Fibroblast of mammary gland (primary cell): Measurements from ENCODE around the gene MOB1A.

Experiments
- DNase-seq: peaks from one replicate; pipeline ENCODE4 v3.0.0-alpha.2; 2010; ENCODE audit warnings: low read depth
- H3K4me3 ChIP-seq: 2 replicates; pipeline ENCODE4 v1.5.1; 2011; ENCODE audit warnings: low read depth, mild to moderate bottlenecking, low read length, moderate library complexity; ENCODE audit not compliant: control insufficient read depth
- TF ChIP-seq, protein P1 (sequence below): conservative IDR thresholded peaks from 2 replicates; pipeline ENCODE4 v1.5.1; 2011; ENCODE audit warnings: low read depth, low read length, inconsistent platforms; ENCODE audit not compliant: control insufficient read depth, insufficient read depth

The MOB1A gene

DNA sequence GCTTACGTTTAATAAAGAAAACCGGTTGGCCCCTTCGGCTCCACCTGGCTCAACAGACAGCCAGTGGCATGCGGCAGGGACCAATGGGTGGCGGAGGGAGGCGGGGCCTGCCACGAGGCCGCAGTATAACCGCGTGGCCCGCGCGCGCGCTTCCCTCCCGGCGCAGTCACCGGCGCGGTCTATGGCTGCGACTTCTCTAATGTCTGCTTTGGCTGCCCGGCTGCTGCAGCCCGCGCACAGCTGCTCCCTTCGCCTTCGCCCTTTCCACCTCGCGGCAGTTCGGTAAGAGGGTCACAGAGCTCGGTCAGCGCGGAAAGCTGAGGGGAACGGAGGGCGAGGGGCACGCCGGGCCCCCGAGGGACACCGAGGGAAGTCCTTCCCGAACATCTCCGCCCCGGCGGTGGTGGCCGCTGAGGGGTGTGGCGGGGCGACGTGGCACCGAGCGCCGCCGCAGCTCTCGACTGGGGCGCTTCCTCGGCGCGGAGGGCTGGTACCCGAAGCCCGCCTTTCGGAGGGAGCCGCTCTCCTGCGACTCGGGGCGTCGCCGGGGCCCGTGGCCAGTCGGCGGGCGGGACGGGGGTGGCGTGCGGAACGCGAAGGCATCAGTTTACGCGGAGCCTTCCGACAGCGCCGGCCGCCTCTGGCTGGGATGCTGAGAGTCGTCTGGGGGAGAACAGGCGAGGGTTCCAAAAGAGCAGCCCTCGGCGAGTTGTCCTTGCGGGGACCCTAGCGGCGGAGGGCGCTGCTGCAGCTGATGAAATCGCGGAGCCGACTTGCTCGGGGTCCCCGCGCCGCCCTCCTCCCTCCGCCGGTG is 20.0 kb upstream of the MOB1A start, which contains the start of gene MTHFD2:
Gene MTHFD2, plus strand, starts transcription at position 155 of the 814 bp plus-strand sequence. Its CDS starts 27 bp downstream, at position 182.
- peak; percentile 86 for DNase-seq

DNA sequence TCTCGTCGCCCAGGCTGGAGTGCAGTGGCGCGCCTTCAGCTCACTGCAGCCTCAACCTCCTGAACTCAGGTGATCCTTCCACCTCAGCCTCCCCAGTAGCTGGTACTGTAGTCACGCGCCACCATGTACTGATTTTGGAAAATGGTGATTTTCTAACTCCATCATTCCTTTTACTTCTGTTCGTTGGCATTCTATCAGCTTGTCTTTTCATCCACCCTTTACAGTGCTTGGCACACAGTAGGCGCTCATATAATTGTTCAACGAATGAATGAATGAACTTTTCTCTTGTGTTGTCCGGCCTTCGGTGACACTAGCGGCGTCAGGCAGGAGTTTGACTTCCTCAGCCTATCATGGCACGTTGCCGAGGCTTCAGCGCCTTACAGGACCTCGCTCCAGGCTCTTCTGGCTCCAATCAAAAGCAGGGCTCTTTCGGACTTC is 19.4 kb upstream of the MOB1A start:
- TF ChIP-seq, protein P1, sequence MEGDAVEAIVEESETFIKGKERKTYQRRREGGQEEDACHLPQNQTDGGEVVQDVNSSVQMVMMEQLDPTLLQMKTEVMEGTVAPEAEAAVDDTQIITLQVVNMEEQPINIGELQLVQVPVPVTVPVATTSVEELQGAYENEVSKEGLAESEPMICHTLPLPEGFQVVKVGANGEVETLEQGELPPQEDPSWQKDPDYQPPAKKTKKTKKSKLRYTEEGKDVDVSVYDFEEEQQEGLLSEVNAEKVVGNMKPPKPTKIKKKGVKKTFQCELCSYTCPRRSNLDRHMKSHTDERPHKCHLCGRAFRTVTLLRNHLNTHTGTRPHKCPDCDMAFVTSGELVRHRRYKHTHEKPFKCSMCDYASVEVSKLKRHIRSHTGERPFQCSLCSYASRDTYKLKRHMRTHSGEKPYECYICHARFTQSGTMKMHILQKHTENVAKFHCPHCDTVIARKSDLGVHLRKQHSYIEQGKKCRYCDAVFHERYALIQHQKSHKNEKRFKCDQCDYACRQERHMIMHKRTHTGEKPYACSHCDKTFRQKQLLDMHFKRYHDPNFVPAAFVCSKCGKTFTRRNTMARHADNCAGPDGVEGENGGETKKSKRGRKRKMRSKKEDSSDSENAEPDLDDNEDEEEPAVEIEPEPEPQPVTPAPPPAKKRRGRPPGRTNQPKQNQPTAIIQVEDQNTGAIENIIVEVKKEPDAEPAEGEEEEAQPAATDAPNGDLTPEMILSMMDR = no peak

More for the DNA sequence above, 20.0 kb upstream of the MOB1A start, which contains the start of gene MTHFD2:
- peak within 1 kb of the TSS; percentile 92 for H3K4me3 ChIP-seq
- TF ChIP-seq, protein P1 = peak; percentile 62

DNA sequence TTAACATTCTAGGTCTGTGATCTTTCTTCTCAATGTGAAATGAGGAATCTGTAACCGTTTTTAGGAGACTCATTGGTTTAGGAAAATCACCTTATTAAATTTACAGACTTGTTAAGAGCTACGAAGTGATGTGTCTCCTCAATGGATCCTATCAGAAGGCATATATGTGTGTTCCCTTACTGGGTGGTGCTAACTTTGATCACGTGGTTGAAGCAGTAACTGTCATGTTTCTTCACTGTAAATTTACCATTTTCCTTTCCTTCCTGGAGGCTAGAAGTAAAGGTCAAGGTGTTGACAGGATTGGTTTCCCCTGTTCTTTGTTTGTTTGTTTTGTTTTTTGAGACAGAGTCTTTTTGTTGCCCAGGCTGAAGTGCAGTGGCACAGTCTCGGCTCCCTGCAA is 18.4 kb upstream of the MOB1A start:
- DNase-seq = no peak
- no peak overlapping the region for H3K4me3 ChIP-seq
- TF ChIP-seq, protein P1 = no peak

More for the DNA sequence above, 19.4 kb upstream of the MOB1A start:
- DNase-seq = peak; percentile 97
- peak overlapping the region; percentile 92 for H3K4me3 ChIP-seq

DNA sequence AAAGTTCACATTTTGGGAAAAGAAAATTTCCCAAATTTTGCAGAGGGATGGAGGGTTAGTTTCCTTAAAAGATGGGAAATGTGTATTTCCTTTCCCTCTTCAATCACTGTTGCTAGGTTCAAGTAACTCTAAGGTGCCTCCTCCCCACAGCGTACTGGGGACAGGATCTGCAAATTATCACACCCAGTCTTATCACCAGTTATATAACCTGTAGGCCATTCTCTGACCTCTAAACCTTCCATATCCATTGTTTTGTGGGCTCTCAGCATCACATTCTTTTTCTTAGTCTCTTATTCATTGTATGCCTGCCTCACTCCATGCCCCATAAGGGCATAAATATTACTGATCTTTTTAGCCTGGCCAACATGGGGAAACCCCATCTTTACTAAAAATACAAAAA is 16.1 kb upstream of the MOB1A start:
- H3K4me3 ChIP-seq = no peak overlapping the region
- DNase-seq = no peak
- TF ChIP-seq, protein P1 = no peak

DNA sequence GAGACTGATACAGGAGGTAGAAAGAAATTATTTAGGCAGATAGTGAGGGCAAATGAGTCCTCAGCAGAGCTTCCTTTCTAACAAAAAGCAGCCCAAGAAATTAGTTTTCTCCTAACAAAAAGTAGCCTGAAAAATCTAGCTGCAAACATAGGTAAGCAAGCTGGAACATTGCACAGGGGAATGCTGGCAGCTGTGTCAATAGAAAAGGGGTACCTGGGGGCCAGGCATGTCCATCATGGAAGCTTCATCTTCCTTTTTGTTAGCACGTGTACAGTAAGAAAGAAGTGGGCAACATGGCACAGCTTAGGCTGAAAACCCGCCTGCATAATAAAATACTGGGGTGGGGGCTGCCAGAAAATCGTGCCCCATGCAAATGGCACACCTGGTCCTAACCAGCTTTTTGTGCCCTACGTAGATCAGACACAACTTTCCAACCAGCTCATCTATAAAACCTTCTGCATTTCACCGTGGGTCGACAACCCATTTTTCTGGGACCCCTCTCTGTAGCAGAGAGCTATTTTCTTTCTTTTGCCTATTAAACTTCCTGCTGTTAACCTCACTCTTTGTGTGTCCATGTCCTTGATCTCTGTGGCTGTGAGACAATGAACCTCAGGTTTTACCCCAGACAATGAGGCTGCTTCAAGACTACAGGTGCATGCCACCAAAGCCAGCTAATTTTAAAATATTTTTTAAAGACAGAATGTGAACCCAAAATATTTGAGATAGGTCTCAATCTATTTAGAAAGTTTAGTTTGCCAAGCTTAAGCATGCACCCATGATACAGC is 13.1 kb upstream of the MOB1A start:
- no peak overlapping the region for H3K4me3 ChIP-seq
- TF ChIP-seq, protein P1 = no peak
- no peak for DNase-seq

DNA sequence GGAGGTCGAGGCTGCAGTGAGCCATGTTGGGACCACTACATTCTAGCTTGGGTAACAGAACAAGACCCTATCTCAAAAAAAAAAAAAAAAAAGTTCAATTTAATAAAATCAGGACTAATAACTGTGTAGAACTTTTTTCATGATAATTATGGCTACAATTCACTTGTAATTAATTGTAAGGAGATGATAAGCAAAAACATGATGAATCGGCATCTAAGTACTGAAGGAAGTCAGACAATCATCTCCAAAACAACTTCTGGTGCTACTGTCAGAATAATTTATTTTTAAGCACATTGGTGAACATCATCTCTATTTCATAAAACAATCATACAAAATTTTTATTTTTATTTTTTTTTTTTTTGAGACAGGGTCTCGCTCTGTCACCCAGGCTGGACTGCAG is 10.0 kb upstream of the MOB1A start:
- H3K4me3 ChIP-seq = no peak overlapping the region
- TF ChIP-seq, protein P1 = no peak
- no peak for DNase-seq
